ENCODE results near the gene CAD.
A peak's percentile ranks its signal among the peaks of the same experiment; 100 is the strongest.

The CAD gene

GRCh38 chr2:27208486-27209050, 8.6 kb upstream of the CAD start:
- peaks cover 18% of the 10 kb centered on the region for H3K4me1 Mint-ChIP-seq
- no peaks in the 10 kb centered on the region for H3K9me3 Mint-ChIP-seq
- no peak overlapping the region for H3K4me3 Mint-ChIP-seq
- H3K27me3 Mint-ChIP-seq = no peaks in the 10 kb centered on the region
- ATAC-seq (ENCODE audit: low read depth) (no peak), DNase-seq (ENCODE audit: low spot score in 2 of 2) (no peak)
- H3K27ac Mint-ChIP-seq = no peak overlapping the region
- H3K36me3 Mint-ChIP-seq = peaks cover 19% of the 10 kb centered on the region

- peak overlapping the region; percentile 11 for H3K4me3 Mint-ChIP-seq
- no peaks in the 10 kb centered on the region for H3K27me3 Mint-ChIP-seq
- DNase-seq (ENCODE audit: low spot score in 2 of 2) (no peak), ATAC-seq (ENCODE audit: low read depth) (no peak)
- no peaks in the 10 kb centered on the region for H3K9me3 Mint-ChIP-seq
- no peak overlapping the region for H3K27ac Mint-ChIP-seq
- peaks cover 20% of the 10 kb centered on the region for H3K4me1 Mint-ChIP-seq
- peaks cover 14% of the 10 kb centered on the region for H3K36me3 Mint-ChIP-seq
Observed at GRCh38 chr2:27209621-27210401, 7.4 kb upstream of the CAD start.

GRCh38 chr2:27211241-27211942, 5.8 kb upstream of the CAD start:
- H3K9me3 Mint-ChIP-seq = no peaks in the 10 kb centered on the region
- peak overlapping the region; percentile 100 for H3K27ac Mint-ChIP-seq
- ATAC-seq (ENCODE audit: low read depth) = no peak
- H3K36me3 Mint-ChIP-seq = peaks cover 9% of the 10 kb centered on the region
- peak overlapping the region; percentile 99 for H3K4me3 Mint-ChIP-seq
- no peak for DNase-seq (ENCODE audit: low spot score in 2 of 2)
- H3K27me3 Mint-ChIP-seq = no peaks in the 10 kb centered on the region
- peaks cover 23% of the 10 kb centered on the region for H3K4me1 Mint-ChIP-seq

- H3K9me3 Mint-ChIP-seq = no peaks in the 10 kb centered on the region
- H3K27me3 Mint-ChIP-seq = no peaks in the 10 kb centered on the region
- peak; percentile 91 to 94 for DNase-seq (ENCODE audit: low spot score in 2 of 2)
- peak within 1 kb of the TSS; percentile 99 for H3K4me3 Mint-ChIP-seq
- H3K4me1 Mint-ChIP-seq = peaks cover 28% of the 10 kb centered on the region
- H3K36me3 Mint-ChIP-seq = peaks cover 3% of the 10 kb centered on the region
- H3K27ac Mint-ChIP-seq = peak within 1 kb of the TSS; percentile 100
- ATAC-seq (ENCODE audit: low read depth) = peak; percentile 83
Observed at GRCh38 chr2:27211943-27212625, 5.1 kb upstream of the CAD start, which contains the start of the genes ATRAID and SLC5A6. ATRAID (plus strand) TSS chr2:27212041; CDS start chr2:27212369, 328 bp downstream. SLC5A6 (minus strand) TSS chr2:27212268; CDS start chr2:27207650, 4,618 bp downstream.

GRCh38 chr2:27212626-27213471, 4.3 kb upstream of the CAD start:
- peak overlapping the region; percentile 99 for H3K4me3 Mint-ChIP-seq

GRCh38 chr2:27214941-27215340, 2.2 kb upstream of the CAD start:
- Mint-ChIP-seq H3K4me1 (peaks cover 38% of the 10 kb centered on the region), H3K4me3 (no peak overlapping the region), H3K27ac (no peak overlapping the region), H3K36me3 (peaks cover 3% of the 10 kb centered on the region), H3K9me3 (no peaks in the 10 kb centered on the region), H3K27me3 (no peaks in the 10 kb centered on the region)
- DNase-seq (ENCODE audit: low spot score in 2 of 2) (no peak), ATAC-seq (ENCODE audit: low read depth) (no peak)

More at GRCh38 chr2:27212626-27213471, 4.3 kb upstream of the CAD start:
- DNase-seq (ENCODE audit: low spot score in 2 of 2) (peak in 1 of 2 donors; percentile 70), ATAC-seq (ENCODE audit: low read depth) (peak; percentile 64)
- H3K36me3 Mint-ChIP-seq = peaks cover 2% of the 10 kb centered on the region
- H3K27me3 Mint-ChIP-seq = no peaks in the 10 kb centered on the region
- H3K9me3 Mint-ChIP-seq = no peaks in the 10 kb centered on the region
- peaks cover 34% of the 10 kb centered on the region for H3K4me1 Mint-ChIP-seq
- peak overlapping the region; percentile 100 for H3K27ac Mint-ChIP-seq

- DNase-seq (ENCODE audit: low spot score in 2 of 2) (no peak), ATAC-seq (ENCODE audit: low read depth) (no peak)
- Mint-ChIP-seq H3K36me3 (peaks cover 11% of the 10 kb centered on the region), H3K27ac (peak overlapping the region; percentile 88), H3K4me1 (peaks cover 35% of the 10 kb centered on the region), H3K4me3 (peak overlapping the region; percentile 99), H3K27me3 (no peaks in the 10 kb centered on the region), H3K9me3 (no peaks in the 10 kb centered on the region)
Observed at GRCh38 chr2:27216416-27217137, 592 bp upstream of the CAD start.

GRCh38 chr2:27218614-27219013, 1.4 kb downstream of the CAD start:
- H3K36me3 Mint-ChIP-seq = peaks cover 21% of the 10 kb centered on the region
- ATAC-seq (ENCODE audit: low read depth) = no peak
- peak overlapping the region; percentile 88 for H3K27ac Mint-ChIP-seq
- no peaks in the 10 kb centered on the region for H3K27me3 Mint-ChIP-seq
- H3K4me1 Mint-ChIP-seq = peaks cover 28% of the 10 kb centered on the region
- H3K9me3 Mint-ChIP-seq = no peaks in the 10 kb centered on the region
- no peak for DNase-seq (ENCODE audit: low spot score in 2 of 2)
- peak overlapping the region; percentile 99 for H3K4me3 Mint-ChIP-seq

GRCh38 chr2:27219091-27219490, 1.9 kb downstream of the CAD start:
- Mint-ChIP-seq H3K36me3 (peaks cover 21% of the 10 kb centered on the region), H3K4me1 (peaks cover 27% of the 10 kb centered on the region), H3K4me3 (no peak overlapping the region), H3K27me3 (no peaks in the 10 kb centered on the region), H3K9me3 (no peaks in the 10 kb centered on the region), H3K27ac (no peak overlapping the region)
- ATAC-seq (ENCODE audit: low read depth) = no peak
- DNase-seq (ENCODE audit: low spot score in 2 of 2) = no peak

GRCh38 chr2:27220091-27220490, 2.9 kb downstream of the CAD start:
- H3K4me1 Mint-ChIP-seq = peaks cover 27% of the 10 kb centered on the region
- H3K9me3 Mint-ChIP-seq = no peaks in the 10 kb centered on the region
- H3K4me3 Mint-ChIP-seq = no peak overlapping the region
- ATAC-seq (ENCODE audit: low read depth) = no peak
- H3K36me3 Mint-ChIP-seq = peaks cover 28% of the 10 kb centered on the region
- DNase-seq (ENCODE audit: low spot score in 2 of 2) = no peak
- no peaks in the 10 kb centered on the region for H3K27me3 Mint-ChIP-seq
- no peak overlapping the region for H3K27ac Mint-ChIP-seq

GRCh38 chr2:27221166-27221565, 4.0 kb downstream of the CAD start:
- DNase-seq (ENCODE audit: low spot score in 2 of 2) (no peak), ATAC-seq (ENCODE audit: low read depth) (no peak)
- H3K27ac Mint-ChIP-seq = no peak overlapping the region
- H3K27me3 Mint-ChIP-seq = no peaks in the 10 kb centered on the region
- no peaks in the 10 kb centered on the region for H3K9me3 Mint-ChIP-seq
- H3K4me3 Mint-ChIP-seq = no peak overlapping the region
- peaks cover 25% of the 10 kb centered on the region for H3K4me1 Mint-ChIP-seq
- H3K36me3 Mint-ChIP-seq = peaks cover 30% of the 10 kb centered on the region

GRCh38 chr2:27222407-27222806, 5.2 kb downstream of the CAD start:
- H3K4me3 Mint-ChIP-seq = no peak overlapping the region
- H3K9me3 Mint-ChIP-seq = no peaks in the 10 kb centered on the region
- no peak overlapping the region for H3K27ac Mint-ChIP-seq
- no peaks in the 10 kb centered on the region for H3K27me3 Mint-ChIP-seq
- ATAC-seq (ENCODE audit: low read depth) (no peak), DNase-seq (ENCODE audit: low spot score in 2 of 2) (no peak)
- peaks cover 38% of the 10 kb centered on the region for H3K36me3 Mint-ChIP-seq
- H3K4me1 Mint-ChIP-seq = peaks cover 18% of the 10 kb centered on the region
